ENCODE measurements around the gene KDM1A. TPM values are rescaled to one million over a fixed set of nuclear protein-coding genes. Genes with fewer than 3 reads are reported as not detected.
"Not testable (repeated sequence)": the region's sequence is repeated elsewhere in the genome, so short reads cannot be mapped to it uniquely, and the experiment has no call there.

KDM1A gene
- total and polyA plus RNA-seq, 2 of the 13 experiments (the other 11 are each of a cell fraction or from before 2014, with no cell fraction given): 81.3 to 173 TPM

GRCh38 chr1:23004769-23005168 is 14.5 kb upstream of the KDM1A start:
- CTCF ChIA-PET (ENCODE audit: low intra/inter-chr PET ratio, low total read pairs); H3K79me2 ChIP-seq (ENCODE audit: insufficient read depth, low read length); H3K4me1 ChIP-seq (ENCODE audit: insufficient read depth, low read length); DNase-seq (ENCODE audit: low spot score); ATAC-seq; H3K36me3 ChIP-seq (replicated peaks in 1 of 2; ENCODE audit: control insufficient read depth in 1 of 2, insufficient read depth in 2 of 2, low read length in 2 of 2); H3K9me3 ChIP-seq (ENCODE audit: low read length); intact Hi-C loops (cut with micrococcal nuclease; ENCODE audit: unreplicated experiment); H3K4me3 ChIP-seq (replicated peaks in 1 of 3; ENCODE audit: insufficient read depth in 1 of 3, low read depth in 2 of 3, low read length in 3 of 3); H3K27ac ChIP-seq (ENCODE audit: extremely low read length, insufficient read depth, low read length); H2AFZ ChIP-seq (ENCODE audit: low read length); BruUV-seq (replicated peaks); H4K20me1 ChIP-seq (ENCODE audit: insufficient read depth, low read length); in situ Hi-C loops (cut with HindIII; ENCODE audit: extremely low pct_ligation_motif_present, low pct_unique_long_range_greater_than_20kb); FAIRE-seq; H3K9ac ChIP-seq (ENCODE audit: insufficient read depth, low read depth, low read length); TF ChIP-seq SOX6, SOX13 (IDR thresholded peaks at IDR 0.05): not testable (repeated sequence)
- WGBS (ENCODE audit: low lambda C conversion rate): 16% methylated on average over 3 of the region's 3 CpGs
- POLR2A ChIA-PET: interaction anchor here (1.3 kb wide), 1 partner anchor 14 kb away, joined by 3 read pairs; the partner anchor contains the start of gene KDM1A
- H3K27me3 ChIP-seq (ENCODE audit: control insufficient read depth in 1 of 2, insufficient read depth in 2 of 2, low read length in 2 of 2): peaks cover 1 to 16% of the 10 kb centered on the region in 2 experiments; a peak in 2 of 5 replicates
- TF ChIP-seq SOX6 (CRISPR knock-in tag; IDR thresholded peaks at IDR 0.05): peak; percentile 52; the same call in 1 of the 2 replicates
- TF ChIP-seq SOX13 (CRISPR knock-in tag; conservative IDR thresholded peaks at IDR 0.05 in 1 of 2, IDR thresholded peaks at IDR 0.05 in 1 of 2): peak in 1 of 2 experiments; percentile 94; a peak in 2 of 4 replicates
- peak; percentile 13; the same call in 1 of the 2 replicates for TF ChIP-seq ARID5B (CRISPR knock-in tag; IDR thresholded peaks at IDR 0.05)
- peak; percentile 88 for TF ChIP-seq SOX5 (CRISPR knock-in tag; IDR thresholded peaks at IDR 0.05; ENCODE audit: borderline replicate concordance)
- H3K4me2 ChIP-seq (ENCODE audit: low read depth, low read length): 0 out of 2 replicates have a peak overlapping the region, but pooled peaks have one; percentile 7

Data from HepG2 (cell line).